GM04504 (cell line): ENCODE measurements around the gene GALNT13.

Source experiments
- DNase-seq: peaks from one replicate; pipeline ENCODE4 v3.0.0-alpha.2; 2012; ENCODE audit warnings: low read depth

GALNT13 gene

DNA sequence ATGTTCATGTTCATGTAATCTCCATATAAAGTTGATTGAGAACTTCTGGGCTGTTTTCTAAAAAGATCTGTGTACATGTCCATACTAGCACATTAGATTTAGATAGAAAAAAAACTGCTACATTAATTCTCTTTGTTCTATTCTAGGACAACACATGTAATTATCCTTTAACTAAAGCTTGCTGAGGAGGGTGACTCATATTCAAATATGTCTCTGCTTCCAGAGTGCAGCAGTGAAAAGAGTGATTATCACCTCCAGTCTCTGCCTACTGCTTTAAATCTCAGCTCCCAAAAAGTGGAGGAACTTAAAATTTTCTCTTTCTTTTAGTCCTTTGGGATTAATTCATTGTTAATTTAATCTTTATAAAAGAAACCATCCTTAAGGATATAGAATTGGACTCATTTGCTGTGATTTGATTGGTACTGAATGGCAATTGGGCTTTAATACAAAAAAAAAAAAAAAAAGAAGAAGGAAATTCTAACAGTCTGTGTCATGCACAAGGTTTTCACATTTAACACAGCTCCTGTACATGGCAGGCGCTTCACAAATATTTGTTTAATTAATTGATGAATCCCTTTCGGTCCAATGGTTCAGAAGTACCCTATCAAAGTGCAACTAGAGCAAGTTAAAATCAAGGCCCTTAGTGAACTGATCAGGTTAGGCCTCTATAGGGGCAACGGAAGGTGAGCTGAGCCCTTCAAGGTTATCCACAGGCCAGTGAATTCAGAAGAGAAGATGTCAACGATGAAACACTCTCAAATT, 612.8 kb downstream of the GALNT13 start:
- DNase-seq: no peak

- no peak for DNase-seq
Measured at GRCh38 chr2:154488801-154489200, 617.1 kb downstream of the GALNT13 start.

DNA sequence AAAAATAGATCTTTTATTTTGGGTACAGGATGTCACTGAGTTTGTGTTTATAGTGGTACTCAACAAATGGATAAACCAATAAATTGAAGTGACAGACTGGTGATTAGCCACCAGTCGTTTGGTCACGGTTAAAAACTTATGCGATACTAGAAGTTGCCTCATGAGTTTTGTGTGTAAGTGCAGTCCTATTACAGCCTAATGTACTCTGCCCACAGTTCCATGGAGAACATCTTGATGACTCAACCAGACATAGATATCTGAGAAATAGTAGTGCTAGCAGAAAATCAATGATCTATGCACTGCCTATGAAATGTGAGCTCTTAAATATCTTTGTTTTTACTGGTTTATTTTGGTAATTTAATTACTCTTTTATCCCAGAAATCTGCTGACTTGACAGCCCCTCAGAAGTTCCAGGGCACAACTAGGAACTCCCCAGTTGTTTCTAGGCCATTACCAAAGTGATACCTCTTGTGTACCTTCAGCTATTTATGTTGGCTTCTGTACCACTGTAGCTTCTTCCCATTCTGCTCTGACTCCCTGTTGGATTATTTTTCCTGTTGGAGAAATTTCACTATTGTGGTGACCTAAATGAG, 617.6 kb downstream of the GALNT13 start:
- DNase-seq: no peak

DNA sequence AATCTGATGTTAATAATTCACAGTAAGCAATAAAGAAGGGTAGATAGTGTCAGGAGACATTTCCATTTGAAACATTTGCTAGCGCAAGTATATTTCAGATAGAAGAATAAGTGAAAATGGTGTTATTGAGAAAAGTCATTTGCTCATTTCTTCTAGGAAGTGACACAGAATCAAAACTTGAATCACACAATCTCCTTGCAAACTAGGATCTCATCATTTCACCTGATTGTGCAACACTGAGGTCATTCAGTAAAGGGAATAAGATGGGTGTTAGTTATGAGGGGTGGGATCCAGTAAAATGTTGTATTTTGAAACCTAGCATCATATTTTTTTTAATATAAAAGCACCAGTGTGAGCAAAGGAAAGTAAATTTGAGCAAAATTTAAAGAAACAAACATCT, 618.8 kb downstream of the GALNT13 start:
- DNase-seq: no peak

DNA sequence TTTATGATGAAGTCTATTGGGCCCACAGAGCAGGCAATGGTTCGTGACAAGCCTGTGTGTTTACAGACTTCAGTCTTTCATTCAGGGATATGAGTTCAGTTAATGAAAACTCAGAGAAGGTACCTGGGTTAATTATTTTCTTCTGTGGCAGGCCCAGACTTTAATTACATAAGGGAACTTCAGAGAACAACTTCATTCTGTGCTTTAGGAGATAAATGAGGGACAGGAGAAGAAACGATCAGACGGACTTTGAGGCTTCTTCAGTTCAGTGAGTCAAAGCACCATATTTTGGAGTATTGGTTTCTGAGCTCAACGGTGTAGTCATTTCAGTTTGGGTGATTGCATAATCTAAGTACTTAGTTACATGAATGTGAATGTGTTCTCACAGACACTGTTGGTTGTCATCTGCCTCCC, 623.7 kb downstream of the GALNT13 start:
- no peak for DNase-seq

DNA sequence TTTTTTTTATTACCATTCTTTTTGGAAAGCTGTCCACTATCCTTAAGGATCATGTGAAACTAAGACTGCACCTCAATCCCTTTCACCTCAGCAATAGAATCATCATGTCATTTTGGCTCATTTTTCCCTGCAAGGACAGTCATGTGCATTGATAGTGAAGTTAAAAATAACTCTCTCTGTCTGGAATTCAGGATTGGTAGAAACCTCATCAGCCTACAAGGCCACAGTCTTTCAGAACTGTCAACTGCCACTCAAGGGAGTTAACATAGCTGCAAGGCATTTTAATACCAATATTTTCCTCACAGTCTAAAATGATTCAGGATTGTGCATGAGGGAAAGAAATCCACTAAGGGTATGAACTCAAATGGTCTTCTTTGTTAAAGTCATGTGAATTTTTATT, 625.3 kb downstream of the GALNT13 start:
- DNase-seq: no peak
